Brain microvascular endothelial cell (primary cell): Measurements from ENCODE around the gene KCNK16.

ENCODE experiments used
- DNase-seq: peaks from one replicate; pipeline ENCODE4 v3.0.0-alpha.2; 2020
- H3K27ac ChIP-seq: fragments of 250-450 bp; sonication (Bioruptor Pico); 2 replicates; pipeline ENCODE4 v1.5.1; 2020; ENCODE audit warnings: mild to moderate bottlenecking, moderate library complexity
- H3K27me3 ChIP-seq: fragments of 250-450 bp; sonication (Bioruptor Pico); replicated peaks from 2 replicates; pipeline ENCODE4 v1.5.1; 2020; ENCODE audit warnings: mild to moderate bottlenecking
- H3K36me3 ChIP-seq: fragments of 250-450 bp; sonication (Bioruptor Pico); replicated peaks from 2 replicates; pipeline ENCODE4 v1.5.1; 2020; ENCODE audit warnings: mild to moderate bottlenecking
- H3K4me3 ChIP-seq: 2 replicates; pipeline ENCODE4 v1.5.1; 2011; ENCODE audit warnings: low read depth, mild to moderate bottlenecking, control low read depth, low read length, moderate library complexity
- in situ Hi-C: cut with HindIII; loops from 2 replicates; pipeline ENCODE4 v1.10.0; 2017; ENCODE audit warnings: low sequenced_read_pairs, low pct_ligation_motif_present
- TF ChIP-seq, protein P1 (sequence below): IDR thresholded peaks from 2 replicates; pipeline ENCODE4 v1.5.1; 2011; ENCODE audit warnings: low read depth, mild to moderate bottlenecking, moderate library complexity, low read length, control low read depth, inconsistent platforms; ENCODE audit errors: missing control alignments

KCNK16 gene

DNA sequence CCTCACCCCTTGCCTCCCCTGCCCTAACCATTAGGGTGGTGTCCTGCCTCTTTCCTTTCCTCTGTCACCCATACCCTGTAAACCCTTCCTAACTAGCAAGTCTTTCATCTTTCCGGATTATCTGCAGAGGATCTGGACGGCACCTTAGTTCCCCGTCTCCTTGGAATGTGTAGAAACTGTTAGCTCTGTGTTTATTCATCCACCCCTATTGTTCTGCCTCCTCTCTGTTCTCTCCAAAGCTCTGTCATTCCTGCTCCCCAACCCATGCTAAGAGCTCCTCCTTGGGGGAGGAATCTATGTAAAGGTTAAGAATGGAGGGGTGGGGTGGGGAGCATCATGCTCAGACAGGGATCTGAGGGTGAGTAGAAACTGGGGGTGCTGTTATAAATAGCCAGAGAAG lies 53.8 kb downstream of the KCNK16 start:
- no peak overlapping the region for H3K27ac ChIP-seq
- H3K36me3 ChIP-seq = no peaks in the 10 kb centered on the region
- in situ Hi-C loops = no loop called here
- no peak overlapping the region for H3K4me3 ChIP-seq
- TF ChIP-seq, protein P1, sequence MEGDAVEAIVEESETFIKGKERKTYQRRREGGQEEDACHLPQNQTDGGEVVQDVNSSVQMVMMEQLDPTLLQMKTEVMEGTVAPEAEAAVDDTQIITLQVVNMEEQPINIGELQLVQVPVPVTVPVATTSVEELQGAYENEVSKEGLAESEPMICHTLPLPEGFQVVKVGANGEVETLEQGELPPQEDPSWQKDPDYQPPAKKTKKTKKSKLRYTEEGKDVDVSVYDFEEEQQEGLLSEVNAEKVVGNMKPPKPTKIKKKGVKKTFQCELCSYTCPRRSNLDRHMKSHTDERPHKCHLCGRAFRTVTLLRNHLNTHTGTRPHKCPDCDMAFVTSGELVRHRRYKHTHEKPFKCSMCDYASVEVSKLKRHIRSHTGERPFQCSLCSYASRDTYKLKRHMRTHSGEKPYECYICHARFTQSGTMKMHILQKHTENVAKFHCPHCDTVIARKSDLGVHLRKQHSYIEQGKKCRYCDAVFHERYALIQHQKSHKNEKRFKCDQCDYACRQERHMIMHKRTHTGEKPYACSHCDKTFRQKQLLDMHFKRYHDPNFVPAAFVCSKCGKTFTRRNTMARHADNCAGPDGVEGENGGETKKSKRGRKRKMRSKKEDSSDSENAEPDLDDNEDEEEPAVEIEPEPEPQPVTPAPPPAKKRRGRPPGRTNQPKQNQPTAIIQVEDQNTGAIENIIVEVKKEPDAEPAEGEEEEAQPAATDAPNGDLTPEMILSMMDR = no peak
- no peak for DNase-seq
- no peaks in the 10 kb centered on the region for H3K27me3 ChIP-seq

DNA sequence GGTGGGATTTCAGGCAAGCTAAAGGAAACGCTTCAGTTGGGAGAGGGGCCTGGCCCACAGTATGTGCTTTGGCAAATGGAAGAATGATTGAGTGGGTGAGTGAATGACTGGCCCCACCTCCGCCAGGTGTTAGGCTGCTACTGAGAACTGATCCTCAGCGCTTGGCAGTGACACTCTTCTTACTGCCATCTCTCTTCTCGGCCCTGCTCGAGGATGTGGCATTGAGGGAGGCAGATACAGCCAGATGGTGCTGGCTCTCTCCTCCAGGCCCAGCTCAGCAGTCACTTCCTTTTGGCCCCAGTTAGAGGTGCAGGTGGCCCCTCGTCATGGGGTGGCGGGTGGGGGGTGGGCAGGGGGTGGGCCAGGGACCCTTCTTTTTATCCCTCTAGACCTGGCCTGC lies 54.3 kb downstream of the KCNK16 start:
- in situ Hi-C loops = no loop called here
- Histone ChIP-seq H3K36me3 (no peaks in the 10 kb centered on the region), H3K27me3 (no peaks in the 10 kb centered on the region), H3K4me3 (no peak overlapping the region), H3K27ac (no peak overlapping the region)
- TF ChIP-seq, protein P1 = no peak
- DNase-seq = no peak

DNA sequence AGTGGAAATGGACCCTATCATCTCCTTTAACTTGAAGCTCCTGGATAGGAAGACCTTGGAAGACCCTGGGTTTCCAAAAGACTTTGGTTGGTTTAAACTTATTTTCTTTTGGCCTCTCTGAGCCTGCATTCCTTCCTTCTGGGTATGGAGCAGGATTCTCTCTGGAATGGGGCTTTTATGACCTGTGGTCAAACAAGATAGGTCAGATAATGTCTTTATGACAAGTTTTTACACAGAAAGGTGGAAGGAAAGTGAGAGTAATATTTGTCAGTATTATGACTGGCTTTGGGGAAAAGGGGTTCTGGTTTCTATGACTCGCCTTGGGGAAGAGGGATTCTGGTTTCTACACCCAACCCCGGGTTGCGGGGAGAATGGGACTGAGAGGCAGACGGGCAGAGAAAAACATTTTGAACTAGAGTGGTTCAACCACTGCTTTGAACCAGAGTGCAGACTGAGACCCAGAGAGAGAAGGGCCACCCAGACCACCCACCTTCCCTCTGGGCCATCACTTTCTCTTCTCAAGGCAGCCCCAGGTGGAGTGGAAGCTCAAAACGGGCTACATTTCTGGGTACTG lies 55.6 kb downstream of the KCNK16 start:
- H3K27me3 ChIP-seq = no peaks in the 10 kb centered on the region
- H3K36me3 ChIP-seq = no peaks in the 10 kb centered on the region
- H3K27ac ChIP-seq = no peak overlapping the region
- in situ Hi-C loops = no loop called here
- DNase-seq = no peak
- H3K4me3 ChIP-seq = no peak overlapping the region
- TF ChIP-seq, protein P1 = no peak

DNA sequence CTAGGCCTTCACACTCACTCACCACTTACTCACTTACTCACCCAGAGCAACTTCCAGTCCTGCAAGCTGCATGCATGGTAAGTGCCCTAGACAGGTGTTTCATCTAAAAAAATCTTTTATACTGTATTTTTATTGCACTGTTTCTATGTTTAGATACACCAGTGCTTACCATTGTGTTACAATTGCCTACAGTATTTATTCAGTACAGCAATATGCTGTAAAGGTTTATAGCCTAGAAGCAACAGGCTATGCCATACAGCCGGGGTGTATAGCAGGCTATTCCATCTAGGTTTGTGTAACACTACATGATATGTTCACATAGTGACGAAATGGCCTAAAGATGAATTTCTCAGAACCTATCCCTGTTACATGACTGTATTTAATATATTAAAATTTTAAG lies 56.1 kb downstream of the KCNK16 start:
- H3K4me3 ChIP-seq = no peak overlapping the region
- no peaks in the 10 kb centered on the region for H3K36me3 ChIP-seq
- no peak overlapping the region for H3K27ac ChIP-seq
- in situ Hi-C loops = no loop called here
- no peaks in the 10 kb centered on the region for H3K27me3 ChIP-seq
- TF ChIP-seq, protein P1 = no peak
- no peak for DNase-seq
